HG03378 (cell line): Measurements from ENCODE around the gene ZNF311.
"Not testable (repeated sequence)": the region's sequence is repeated elsewhere in the genome, so short reads cannot be mapped to it uniquely, and the experiment has no call there.

Source experiments
- ATAC-seq: cut with Tn5 transposase; IDR thresholded peaks from one replicate; pipeline ENCODE4 v1.9.1; 2021; ENCODE audit warnings: mild to moderate bottlenecking, moderate library complexity; ENCODE audit not compliant: unreplicated experiment

ZNF311 gene

GRCh38 chr6:28983838-28984237 lies 21.3 kb downstream of the ZNF311 start:
- no peak for ATAC-seq

- ATAC-seq, result peak; percentile 7
Observed at GRCh38 chr6:28982476-28983266, 22.4 kb downstream of the ZNF311 start.

- ATAC-seq, result peak; percentile 68
Observed at GRCh38 chr6:28981833-28982475, 23.2 kb downstream of the ZNF311 start.

- peak; percentile 26 for ATAC-seq
Observed at GRCh38 chr6:28981431-28981832, 23.7 kb downstream of the ZNF311 start.

- no peak for ATAC-seq
Observed at GRCh38 chr6:28980852-28981430, 24.2 kb downstream of the ZNF311 start.

GRCh38 chr6:28980137-28980851 lies 24.8 kb downstream of the ZNF311 start:
- no peak for ATAC-seq

GRCh38 chr6:28979679-28980078 lies 25.4 kb downstream of the ZNF311 start:
- no peak for ATAC-seq

- ATAC-seq, result no peak
Observed at GRCh38 chr6:28978959-28979561, 26.1 kb downstream of the ZNF311 start.

- no peak for ATAC-seq
Observed at GRCh38 chr6:28978133-28978491, 27.0 kb downstream of the ZNF311 start.

- no peak for ATAC-seq
Observed at GRCh38 chr6:28977341-28978132, 27.6 kb downstream of the ZNF311 start.

- no peak for ATAC-seq
Observed at GRCh38 chr6:28976677-28977076, 28.4 kb downstream of the ZNF311 start.

GRCh38 chr6:28974505-28974904 lies 30.6 kb downstream of the ZNF311 start:
- ATAC-seq, result no peak

- ATAC-seq, result not testable (repeated sequence)
Observed at GRCh38 chr6:28970056-28970455, 35.1 kb downstream of the ZNF311 start.

GRCh38 chr6:28969129-28969528 lies 36.0 kb downstream of the ZNF311 start:
- ATAC-seq, result no peak

- ATAC-seq, result no peak
Observed at GRCh38 chr6:28968476-28968875, 36.6 kb downstream of the ZNF311 start.

GRCh38 chr6:28965706-28966105 lies 39.4 kb downstream of the ZNF311 start:
- ATAC-seq, result no peak

GRCh38 chr6:28960846-28961500 lies 44.1 kb downstream of the ZNF311 start:
- no peak for ATAC-seq

GRCh38 chr6:28958561-28959243 lies 46.4 kb downstream of the ZNF311 start:
- not testable (repeated sequence) for ATAC-seq

- ATAC-seq, result not testable (repeated sequence)
Observed at GRCh38 chr6:28957795-28958314, 47.3 kb downstream of the ZNF311 start.
